ENCODE data around the gene USP2.
"Not testable (repeated sequence)": the region's sequence is repeated elsewhere in the genome, so short reads cannot be mapped to it uniquely, and the experiment has no call there.

The USP2 gene

GRCh38 chr11:119412072-119412471 is 30.6 kb upstream of the USP2 start:
- DNase-seq (ENCODE audit: low read depth): no peak

GRCh38 chr11:119410501-119410900 is 29.0 kb upstream of the USP2 start:
- DNase-seq (ENCODE audit: low read depth): no peak

- no peak for DNase-seq (ENCODE audit: low read depth)
Measured at GRCh38 chr11:119409731-119410130, 28.2 kb upstream of the USP2 start.

- no peak for DNase-seq (ENCODE audit: low read depth)
Measured at GRCh38 chr11:119406005-119406404, 24.5 kb upstream of the USP2 start.

- not testable (repeated sequence) for DNase-seq (ENCODE audit: low read depth)
Measured at GRCh38 chr11:119405448-119405847, 24.0 kb upstream of the USP2 start.

- DNase-seq (ENCODE audit: low read depth): no peak
Measured at GRCh38 chr11:119404872-119405271, 23.4 kb upstream of the USP2 start.

- no peak for DNase-seq (ENCODE audit: low read depth)
Measured at GRCh38 chr11:119403021-119403420, 21.5 kb upstream of the USP2 start.

GRCh38 chr11:119402470-119402869 is 21.0 kb upstream of the USP2 start:
- DNase-seq (ENCODE audit: low read depth): no peak

GRCh38 chr11:119400860-119401259 is 19.4 kb upstream of the USP2 start:
- DNase-seq (ENCODE audit: low read depth): no peak

GRCh38 chr11:119397740-119398139 is 16.2 kb upstream of the USP2 start:
- DNase-seq (ENCODE audit: low read depth): no peak

- DNase-seq (ENCODE audit: low read depth): no peak
Measured at GRCh38 chr11:119396835-119397234, 15.3 kb upstream of the USP2 start.

- DNase-seq (ENCODE audit: low read depth): no peak
Measured at GRCh38 chr11:119391275-119391674, 9.8 kb upstream of the USP2 start.

- DNase-seq (ENCODE audit: low read depth): no peak
Measured at GRCh38 chr11:119389611-119390254, 8.2 kb upstream of the USP2 start.

GRCh38 chr11:119388103-119388502 is 6.6 kb upstream of the USP2 start:
- no peak for DNase-seq (ENCODE audit: low read depth)

GRCh38 chr11:119384332-119384731 is 2.8 kb upstream of the USP2 start:
- no peak for DNase-seq (ENCODE audit: low read depth)

- DNase-seq (ENCODE audit: low read depth): not testable (repeated sequence)
Measured at GRCh38 chr11:119382513-119382912, 1.0 kb upstream of the USP2 start.

GRCh38 chr11:119382101-119382500 is 611 bp upstream of the USP2 start:
- no peak for DNase-seq (ENCODE audit: low read depth)

- DNase-seq (ENCODE audit: low read depth): no peak
Measured at GRCh38 chr11:119380827-119381180, 686 bp downstream of the USP2 start.

- no peak for DNase-seq (ENCODE audit: low read depth)
Measured at GRCh38 chr11:119380160-119380826, 1.2 kb downstream of the USP2 start.

GRCh38 chr11:119378851-119379465 is 2.5 kb downstream of the USP2 start:
- DNase-seq (ENCODE audit: low read depth): no peak

- DNase-seq (ENCODE audit: low read depth): no peak
Measured at GRCh38 chr11:119377961-119378667, 3.4 kb downstream of the USP2 start.

GRCh38 chr11:119377112-119377901 is 4.2 kb downstream of the USP2 start:
- DNase-seq (ENCODE audit: low read depth): no peak
